Measurements from ENCODE around the gene ZMYND11.

DNA sequence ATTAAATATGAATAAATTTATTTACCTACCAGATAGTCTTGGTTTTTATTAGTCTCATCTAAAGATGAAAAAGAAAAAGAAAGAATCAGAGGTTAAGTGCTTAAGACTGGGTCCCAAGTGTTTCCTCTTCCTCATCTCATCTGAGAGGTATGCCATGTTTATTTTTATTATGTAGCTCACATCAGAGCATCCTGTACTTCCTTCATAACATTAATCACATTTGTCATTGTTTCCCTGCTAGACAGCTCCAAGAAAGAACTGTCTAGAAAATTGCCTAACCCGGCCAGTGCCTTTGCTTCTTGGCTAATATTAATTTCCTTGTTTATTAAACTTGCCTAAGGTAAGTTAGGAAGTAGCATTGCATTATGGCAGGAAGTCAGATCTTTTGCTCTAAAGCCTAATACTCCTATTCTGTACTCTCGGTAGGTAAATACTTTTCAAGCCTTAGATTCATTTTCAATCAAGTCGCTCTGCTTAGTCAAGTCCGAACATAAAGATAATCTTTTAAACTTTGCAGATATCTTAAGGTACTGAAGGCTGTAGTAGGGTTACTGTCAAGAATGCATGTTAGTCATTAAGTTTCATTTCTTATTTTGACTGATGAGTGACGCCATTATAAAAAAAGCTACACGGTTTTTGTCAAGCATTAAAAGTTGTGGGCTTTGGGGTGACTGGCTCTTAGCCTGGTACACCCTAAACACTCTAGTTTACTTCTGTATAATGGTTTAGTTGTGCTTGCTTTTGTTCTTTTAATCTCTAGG, 47.4 kb downstream of the ZMYND11 start:
- TF ChIP-seq CTCF (IDR thresholded peaks at IDR 0.05; ENCODE audit: low read length), result no peak
- TF ChIP-seq EZH2 (optimal IDR thresholded peaks at IDR 0.05; ENCODE audit: low read depth, low read length), result no peak
